NCI-H510A treated with DMSO at 0.1 percent for 48 hours (cell line): ENCODE results near the gene SULT1C4.
"Not testable (repeated sequence)": the region's sequence is repeated elsewhere in the genome, so short reads cannot be mapped to it uniquely, and the experiment has no call there.

Experiments
- DNase-seq: peaks from one replicate; lab custom pipeline; 2025; lab: John Stamatoyannopoulos, UW

SULT1C4 gene

GRCh38 chr2:108413711-108414095 is 35.9 kb downstream of the SULT1C4 start:
- DNase-seq = no peak

- no peak for DNase-seq
These were observed 36.6 kb downstream of the SULT1C4 start for GRCh38 chr2:108414256-108414876.

GRCh38 chr2:108414945-108415344 is 37.2 kb downstream of the SULT1C4 start:
- no peak for DNase-seq

GRCh38 chr2:108417254-108417653 is 39.5 kb downstream of the SULT1C4 start:
- DNase-seq = no peak

- no peak for DNase-seq
These were observed 40.7 kb downstream of the SULT1C4 start for GRCh38 chr2:108418416-108418815.

GRCh38 chr2:108423067-108423466 is 45.3 kb downstream of the SULT1C4 start:
- DNase-seq = no peak

- DNase-seq = no peak
These were observed 45.9 kb downstream of the SULT1C4 start for GRCh38 chr2:108423502-108424251.

- no peak for DNase-seq
These were observed 50.7 kb downstream of the SULT1C4 start for GRCh38 chr2:108428286-108429009.

- not testable (repeated sequence) for DNase-seq
These were observed 57.8 kb downstream of the SULT1C4 start for GRCh38 chr2:108435578-108435977.

- no peak for DNase-seq
These were observed 59.2 kb downstream of the SULT1C4 start for GRCh38 chr2:108436976-108437375.
